ENCODE data around the gene OSMR. TPM values are rescaled to one million over a fixed set of nuclear protein-coding genes. Genes with fewer than 3 reads are reported as not detected.
"Not testable (repeated sequence)": the region's sequence is repeated elsewhere in the genome, so short reads cannot be mapped to it uniquely, and the experiment has no call there.

OSMR gene
- total and polyA plus RNA-seq, 7 experiments from 2014 or later: 0.20 to 0.37 TPM; not detected in 5

DNA sequence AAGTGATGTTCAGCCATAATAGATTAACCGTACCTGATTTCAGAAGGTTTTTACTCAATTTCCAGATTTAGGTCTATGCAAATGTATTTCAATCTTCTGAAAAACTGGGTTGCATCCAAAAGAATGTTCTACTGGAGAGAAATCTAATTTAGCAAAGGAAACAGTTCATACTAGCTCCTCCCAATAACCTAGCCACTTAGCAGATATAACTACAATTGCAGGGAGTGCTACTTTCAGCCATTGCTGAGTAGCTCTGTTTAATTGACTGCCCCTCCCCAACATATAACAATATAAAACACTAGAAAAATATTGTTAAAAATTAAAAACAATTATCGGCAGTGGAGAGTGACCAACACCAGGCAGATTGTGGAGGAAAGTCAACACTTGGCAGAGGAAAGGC, 7.9 kb upstream of the OSMR start:
- Histone ChIP-seq H3K27me3 (ENCODE audit: control insufficient read depth in 2 of 2, insufficient read depth in 2 of 2, low read length in 2 of 2) (no peaks in the 10 kb centered on the region), H3K4me3 (ENCODE audit: low read length) (no peak overlapping the region), H3K27ac (ENCODE audit: low read depth, low read length) (no peak overlapping the region), H3K9me3 (ENCODE audit: control insufficient read depth in 2 of 3, low read length in 3 of 3) (no peaks in the 10 kb centered on the region), H3K36me3 (ENCODE audit: control insufficient read depth in 2 of 3, insufficient read depth in 3 of 3, low read length in 3 of 3) (no peaks in the 10 kb centered on the region), H3K4me1 (ENCODE audit: control insufficient read depth in 2 of 2, insufficient read depth in 2 of 2, low read length in 2 of 2) (no peaks in the 10 kb centered on the region)
- H3K9me3 Mint-ChIP-seq: peaks cover 0 to 5% (median 0%) of the 10 kb centered on the region in 11 donors
- DNase-seq (no peak), ATAC-seq (no peak)
- intact Hi-C loops (cut with micrococcal nuclease): no loop called here
- CTCF ChIA-PET: no interaction called here
- H3K36me3 Mint-ChIP-seq: peaks cover 0 to 7% (median 0%) of the 10 kb centered on the region in 5 donors
- H3K4me3 Mint-ChIP-seq: no peak overlapping the region
- no peak overlapping the region for H3K27ac Mint-ChIP-seq
- H3K4me1 Mint-ChIP-seq: peaks cover 0 to 4% (median 0%) of the 10 kb centered on the region in 7 donors
- H3K27me3 Mint-ChIP-seq: peaks cover 38 to 55% (median 53%) of the 10 kb centered on the region in 5 donors
- POLR2A ChIA-PET: no interaction called here

DNA sequence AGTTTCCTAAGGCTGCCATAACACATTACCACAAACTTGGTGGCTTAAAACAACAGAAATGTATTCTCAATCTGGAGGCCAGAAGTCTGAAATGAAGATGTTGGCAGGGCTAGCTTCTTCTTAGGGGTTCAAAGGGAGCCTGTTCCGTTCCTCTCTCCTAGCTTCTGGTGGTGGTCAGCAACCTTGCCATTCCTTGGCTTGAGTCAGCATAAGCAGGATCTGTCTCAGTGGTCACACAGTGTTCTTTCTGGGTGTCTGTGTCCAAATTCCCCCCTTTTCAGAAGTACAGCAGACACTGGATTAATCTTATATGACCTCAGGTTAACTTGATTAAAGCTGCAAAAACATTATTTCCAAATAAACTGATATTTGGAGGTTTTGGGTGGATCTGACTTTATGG, 2.1 kb upstream of the OSMR start:
- CTCF ChIA-PET: no interaction called here
- no peak overlapping the region for H3K4me3 Mint-ChIP-seq
- peaks cover 0 to 17% (median 12%) of the 10 kb centered on the region in 7 donors for H3K4me1 Mint-ChIP-seq

DNA sequence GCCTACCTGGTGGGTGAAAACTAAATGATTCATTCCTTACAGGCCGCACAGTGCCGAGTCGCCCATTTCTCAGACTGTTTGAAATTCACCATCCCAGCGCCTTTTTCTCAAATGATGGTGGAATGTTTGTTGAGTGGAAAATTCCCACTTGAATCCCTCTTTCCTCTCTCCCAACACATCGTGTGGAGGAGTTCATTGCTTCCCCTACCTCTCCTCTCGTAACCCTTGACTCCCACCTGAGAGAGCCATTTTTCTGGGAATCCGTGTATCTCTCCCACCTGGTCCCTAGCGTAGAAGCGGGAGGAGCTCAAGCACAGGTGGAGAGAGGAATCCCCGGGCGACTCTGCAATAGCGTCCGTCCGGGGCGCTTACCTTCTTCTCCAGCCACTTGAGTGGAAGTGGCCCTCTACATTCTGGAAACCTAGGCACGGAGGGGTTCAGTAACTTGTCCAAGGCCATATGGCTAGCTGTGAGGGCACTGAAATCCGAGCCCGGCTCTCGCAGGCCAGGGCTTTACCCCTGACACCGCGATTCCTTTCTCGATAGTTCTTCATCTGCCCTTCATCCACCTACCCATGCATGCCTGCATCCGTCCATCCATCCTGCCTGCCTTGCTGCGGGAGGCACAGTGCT, 683 bp downstream of the OSMR start:
- H3K27ac Mint-ChIP-seq: no peak overlapping the region
- intact Hi-C loops (cut with micrococcal nuclease): no loop called here

More for the DNA sequence above, 2.1 kb upstream of the OSMR start:
- Histone ChIP-seq H3K4me1 (ENCODE audit: control insufficient read depth in 2 of 2, insufficient read depth in 2 of 2, low read length in 2 of 2) (no peaks in the 10 kb centered on the region), H3K27me3 (ENCODE audit: control insufficient read depth in 2 of 2, insufficient read depth in 2 of 2, low read length in 2 of 2) (peaks cover 0 to 6% of the 10 kb centered on the region in 2 donors), H3K9me3 (ENCODE audit: control insufficient read depth in 2 of 3, low read length in 3 of 3) (no peaks in the 10 kb centered on the region), H3K36me3 (ENCODE audit: control insufficient read depth in 2 of 3, insufficient read depth in 3 of 3, low read length in 3 of 3) (no peaks in the 10 kb centered on the region), H3K27ac (ENCODE audit: low read depth, low read length) (no peak overlapping the region), H3K4me3 (ENCODE audit: low read length) (no peak overlapping the region)
- no peak for DNase-seq
- Mint-ChIP-seq H3K36me3 (peaks cover 0 to 8% (median 2%) of the 10 kb centered on the region in 5 donors), H3K27me3 (peaks cover 60 to 72% (median 70%) of the 10 kb centered on the region in 5 donors), H3K27ac (no peak overlapping the region), H3K9me3 (peaks cover 0 to 5% (median 0%) of the 10 kb centered on the region in 11 donors)
- POLR2A ChIA-PET: no interaction called here
- ATAC-seq: no peak
- intact Hi-C loops (cut with micrococcal nuclease): no loop called here

DNA sequence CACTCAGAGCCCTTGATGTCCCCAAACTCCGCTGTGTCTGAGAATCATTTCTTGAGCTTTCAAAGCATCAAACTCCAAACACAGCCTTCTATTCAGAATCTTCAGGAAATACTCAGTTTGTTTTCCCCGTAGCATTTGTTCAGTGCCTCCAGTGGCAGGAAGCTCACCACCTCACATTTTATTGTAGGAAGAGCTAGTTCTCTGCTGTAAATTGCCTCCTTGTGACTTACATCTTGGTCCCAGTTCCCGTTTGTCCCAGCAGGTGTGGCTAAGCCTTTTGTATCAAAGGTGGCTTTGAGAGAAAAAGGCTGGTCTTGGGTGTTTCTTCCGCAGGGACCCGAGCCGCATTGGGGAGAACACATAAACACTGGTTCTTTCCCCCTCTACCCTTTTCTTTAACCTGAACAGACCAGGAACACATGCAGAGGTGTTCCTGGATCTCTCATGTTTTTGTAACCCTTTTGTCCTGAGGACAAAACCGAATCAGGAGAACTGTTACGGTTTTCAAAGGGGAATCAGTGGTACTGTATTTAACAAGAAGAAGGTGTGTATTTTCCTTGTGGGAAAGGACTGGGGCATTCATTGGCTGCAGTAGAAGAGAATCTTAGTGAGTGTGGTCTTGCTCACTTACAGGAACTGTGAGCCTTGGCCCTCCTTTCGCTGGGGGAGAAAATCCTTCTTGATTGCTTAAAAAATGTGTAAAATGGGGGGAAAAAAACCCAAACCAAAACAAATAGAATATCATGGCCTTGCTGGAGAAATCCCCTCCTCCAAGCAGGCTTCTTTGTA, 1.9 kb downstream of the OSMR start:
- Histone ChIP-seq H3K9me3 (ENCODE audit: control insufficient read depth in 2 of 3, low read length in 3 of 3) (no peaks in the 10 kb centered on the region), H3K27me3 (ENCODE audit: control insufficient read depth in 2 of 2, insufficient read depth in 2 of 2, low read length in 2 of 2) (peaks cover 0 to 6% of the 10 kb centered on the region in 2 donors), H3K4me1 (ENCODE audit: control insufficient read depth in 2 of 2, insufficient read depth in 2 of 2, low read length in 2 of 2) (no peaks in the 10 kb centered on the region), H3K4me3 (ENCODE audit: low read length) (no peak overlapping the region), H3K36me3 (ENCODE audit: control insufficient read depth in 2 of 3, insufficient read depth in 3 of 3, low read length in 3 of 3) (no peaks in the 10 kb centered on the region), H3K27ac (ENCODE audit: low read depth, low read length) (no peak overlapping the region)
- intact Hi-C loops (cut with micrococcal nuclease): no loop called here
- Mint-ChIP-seq H3K27ac (no peak overlapping the region), H3K4me1 (peaks cover 0 to 17% (median 12%) of the 10 kb centered on the region in 7 donors), H3K9me3 (peaks cover 2 to 29% (median 8%) of the 10 kb centered on the region in 11 donors), H3K36me3 (peaks cover 0 to 6% (median 2%) of the 10 kb centered on the region in 5 donors), H3K27me3 (peaks cover 48 to 68% (median 61%) of the 10 kb centered on the region in 5 donors), H3K4me3 (peak overlapping the region in 1 of 10 donors; percentile 5)
- CTCF ChIA-PET: no interaction called here
- POLR2A ChIA-PET: no interaction called here
- DNase-seq (no peak), ATAC-seq (no peak)

More for the DNA sequence above, 683 bp downstream of the OSMR start:
- ATAC-seq (no peak), DNase-seq (no peak)
- H3K27me3 Mint-ChIP-seq: peaks cover 56 to 71% (median 66%) of the 10 kb centered on the region in 5 donors
- no peaks in the 10 kb centered on the region for H3K9me3 ChIP-seq (ENCODE audit: control insufficient read depth in 2 of 3, low read length in 3 of 3)
- peaks cover 0 to 6% of the 10 kb centered on the region in 2 donors for H3K27me3 ChIP-seq (ENCODE audit: control insufficient read depth in 2 of 2, insufficient read depth in 2 of 2, low read length in 2 of 2)
- H3K9me3 Mint-ChIP-seq: peaks cover 0 to 19% (median 3%) of the 10 kb centered on the region in 11 donors
- H3K4me1 Mint-ChIP-seq: peaks cover 0 to 17% (median 12%) of the 10 kb centered on the region in 7 donors
- ChIA-PET POLR2A (no interaction called here), CTCF (no interaction called here)
- H3K27ac ChIP-seq (ENCODE audit: low read depth, low read length): no peak overlapping the region
- peak overlapping the region; percentile 12 to 84 (median 68) for H3K4me3 Mint-ChIP-seq
- peaks cover 0 to 8% (median 2%) of the 10 kb centered on the region in 5 donors for H3K36me3 Mint-ChIP-seq
- no peaks in the 10 kb centered on the region for H3K36me3 ChIP-seq (ENCODE audit: control insufficient read depth in 2 of 3, insufficient read depth in 3 of 3, low read length in 3 of 3)
- no peaks in the 10 kb centered on the region for H3K4me1 ChIP-seq (ENCODE audit: control insufficient read depth in 2 of 2, insufficient read depth in 2 of 2, low read length in 2 of 2)
- H3K4me3 ChIP-seq (ENCODE audit: low read length): no peak overlapping the region

DNA sequence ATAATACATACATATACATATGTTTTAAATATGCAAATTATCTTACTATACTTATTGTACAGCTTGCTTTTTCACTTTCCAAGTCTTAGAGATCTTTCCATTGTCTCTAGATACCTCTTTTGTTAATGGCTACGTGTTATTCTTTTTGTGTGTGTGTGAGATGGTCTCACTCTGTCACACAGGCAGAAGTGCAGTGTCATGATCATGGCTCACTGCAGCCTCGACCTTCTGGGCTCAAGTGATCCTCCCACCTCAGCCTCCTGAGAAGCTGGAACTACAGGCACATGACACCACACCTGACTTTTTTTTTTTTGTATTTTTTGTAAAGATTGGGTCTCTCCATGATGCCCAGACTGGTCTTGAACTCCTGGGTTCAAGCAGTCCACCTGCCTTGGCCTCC, 2.8 kb downstream of the OSMR start:
- no peaks in the 10 kb centered on the region for H3K9me3 ChIP-seq (ENCODE audit: control insufficient read depth in 2 of 3, low read length in 3 of 3)
- intact Hi-C loops (cut with micrococcal nuclease): no loop called here
- H3K4me3 ChIP-seq (ENCODE audit: low read length): no peak overlapping the region
- no peaks in the 10 kb centered on the region for H3K4me1 ChIP-seq (ENCODE audit: control insufficient read depth in 2 of 2, insufficient read depth in 2 of 2, low read length in 2 of 2)
- ChIA-PET POLR2A (no interaction called here), CTCF (no interaction called here)
- peaks cover 0 to 6% of the 10 kb centered on the region in 2 donors for H3K27me3 ChIP-seq (ENCODE audit: control insufficient read depth in 2 of 2, insufficient read depth in 2 of 2, low read length in 2 of 2)
- Mint-ChIP-seq H3K36me3 (peaks cover 0 to 5% (median 0%) of the 10 kb centered on the region in 5 donors), H3K9me3 (peaks cover 2 to 32% (median 8%) of the 10 kb centered on the region in 11 donors), H3K4me3 (no peak overlapping the region), H3K27me3 (peaks cover 44 to 63% (median 58%) of the 10 kb centered on the region in 5 donors), H3K4me1 (peaks cover 0 to 17% (median 12%) of the 10 kb centered on the region in 7 donors), H3K27ac (no peak overlapping the region)
- ATAC-seq (no peak), DNase-seq (no peak)
- H3K27ac ChIP-seq (ENCODE audit: low read depth, low read length): no peak overlapping the region
- no peaks in the 10 kb centered on the region for H3K36me3 ChIP-seq (ENCODE audit: control insufficient read depth in 2 of 3, insufficient read depth in 3 of 3, low read length in 3 of 3)

DNA sequence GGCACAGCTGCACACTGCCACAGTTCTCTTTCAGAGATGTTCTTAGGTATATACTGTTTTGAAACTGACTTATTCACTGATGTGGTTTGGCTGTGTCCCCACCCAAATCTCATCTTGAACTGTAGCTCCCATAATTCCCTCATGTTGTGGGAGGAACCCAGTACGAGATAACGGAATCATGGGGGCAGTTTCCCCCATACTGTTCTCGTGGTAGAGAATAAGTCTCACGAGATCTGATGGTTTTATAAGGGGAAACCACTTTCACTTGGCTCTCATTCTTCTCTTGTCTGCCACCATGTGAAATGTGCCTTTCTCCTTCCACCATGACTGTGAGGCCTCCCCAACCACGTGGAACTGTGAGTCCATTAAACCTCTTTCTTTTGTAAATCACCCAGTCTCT, 5.8 kb downstream of the OSMR start:
- H3K27ac Mint-ChIP-seq; ATAC-seq; H3K4me1 ChIP-seq (ENCODE audit: control insufficient read depth in 2 of 2, insufficient read depth in 2 of 2, low read length in 2 of 2); H3K9me3 ChIP-seq (ENCODE audit: control insufficient read depth in 2 of 3, low read length in 3 of 3); DNase-seq; H3K4me3 Mint-ChIP-seq; CTCF ChIA-PET; H3K4me3 ChIP-seq (ENCODE audit: low read length); H3K27me3 ChIP-seq (ENCODE audit: control insufficient read depth in 2 of 2, insufficient read depth in 2 of 2, low read length in 2 of 2); POLR2A ChIA-PET; H3K36me3 Mint-ChIP-seq; H3K36me3 ChIP-seq (ENCODE audit: control insufficient read depth in 2 of 3, insufficient read depth in 3 of 3, low read length in 3 of 3); H3K4me1 Mint-ChIP-seq; intact Hi-C loops (cut with micrococcal nuclease); H3K27ac ChIP-seq (ENCODE audit: low read depth, low read length): not testable (repeated sequence)
- Mint-ChIP-seq H3K9me3 (peaks cover 2 to 32% (median 8%) of the 10 kb centered on the region in 11 donors), H3K27me3 (peaks cover 40 to 51% (median 50%) of the 10 kb centered on the region in 5 donors)

All from naive thymus-derived CD4-positive, alpha-beta T cell (primary cell).